Keratinocyte (primary cell): ENCODE results near the gene POR. TPM values are rescaled to one million over a fixed set of nuclear protein-coding genes. Genes with fewer than 3 reads are reported as not detected.

ENCODE experiments used
- DNase-seq: peaks from one replicate; pipeline ENCODE4 v3.0.0-alpha.2; 2011; ENCODE audit warnings: low read depth, missing footprints, low spot score
- FAIRE-seq: peaks from 2 replicates; lab custom pipeline; 2011; peaks lifted over from hg19 to GRCh38; lab: Jason Lieb, UNC
- H2AFZ ChIP-seq: 2 replicates; pipeline ENCODE4 v1.6.0; 2012; ENCODE audit warnings: low read length, control low read depth, inconsistent platforms; ENCODE audit not compliant: control insufficient read depth
- H3K27ac ChIP-seq: 2 replicates; pipeline ENCODE4 v1.5.1; 2011; ENCODE audit warnings: low read length; ENCODE audit not compliant: control insufficient read depth, insufficient read depth
- H3K27me3 ChIP-seq: 3 replicates; pipeline ENCODE4 v1.6.0; 2011; ENCODE audit warnings: low read length; ENCODE audit not compliant: control insufficient read depth, insufficient read depth; ENCODE audit errors: extremely low read depth
- H3K36me3 ChIP-seq, 2 experiments: 2 replicates in 1 of 2; 3 replicates in 1 of 2; pipeline ENCODE4 v1.5.1; 2011; ENCODE audit warnings: low read length in 2 of 2, mild to moderate bottlenecking in 1 of 2; ENCODE audit not compliant: control insufficient read depth in 2 of 2, insufficient read depth in 2 of 2; ENCODE audit errors: extremely low read depth in 1 of 2
- H3K4me1 ChIP-seq: 3 replicates; pipeline ENCODE4 v1.5.1; 2011; ENCODE audit warnings: low read length; ENCODE audit not compliant: control insufficient read depth, insufficient read depth; ENCODE audit errors: extremely low read depth
- H3K4me2 ChIP-seq: 3 replicates; pipeline ENCODE4 v1.6.0; 2011; ENCODE audit warnings: low read depth, low read length; ENCODE audit not compliant: control insufficient read depth, insufficient read depth; ENCODE audit errors: extremely low read depth
- H3K4me3 ChIP-seq, 3 experiments: fragments of 200-600 bp in 1 of 3; sonication (generic) in 1 of 3; 2 replicates in 2 of 3; 3 replicates in 1 of 3; pipeline ENCODE4 v1.5.1; 2011 to 2016; ENCODE audit warnings: low read length in 3 of 3, mild to moderate bottlenecking in 3 of 3, control low read depth in 2 of 3, inconsistent platforms in 1 of 3, low read depth in 1 of 3, mixed read lengths in 1 of 3, mixed run types in 1 of 3, moderate library complexity in 1 of 3; ENCODE audit not compliant: control insufficient read depth in 2 of 3, insufficient read depth in 2 of 3; ENCODE audit errors: extremely low read depth in 1 of 3
- H3K79me2 ChIP-seq: 2 replicates; pipeline ENCODE4 v1.6.0; 2012; ENCODE audit warnings: low read length; ENCODE audit not compliant: control insufficient read depth, insufficient read depth
- H3K9ac ChIP-seq: 3 replicates; pipeline ENCODE4 v1.6.0; 2011; ENCODE audit warnings: low read length; ENCODE audit not compliant: control insufficient read depth, insufficient read depth; ENCODE audit errors: extremely low read depth
- H3K9me1 ChIP-seq: 3 replicates; pipeline ENCODE4 v1.6.0; 2011; ENCODE audit warnings: low read length; ENCODE audit not compliant: control insufficient read depth, insufficient read depth; ENCODE audit errors: extremely low read depth
- H3K9me3 ChIP-seq: 2 replicates; pipeline ENCODE4 v1.5.1; 2012; ENCODE audit warnings: low read depth, low read length; ENCODE audit not compliant: control insufficient read depth
- H4K20me1 ChIP-seq: 3 replicates; pipeline ENCODE4 v1.6.0; 2011; ENCODE audit warnings: low read length; ENCODE audit not compliant: control insufficient read depth, insufficient read depth; ENCODE audit errors: extremely low read depth
- EZH2 ChIP-seq: IDR thresholded peaks from one replicate; pipeline ENCODE4 v1.6.1; 2012; ENCODE audit warnings: inconsistent platforms, mild to moderate bottlenecking, low read length, moderate library complexity
- dilution Hi-C: fragments of 300-500 bp; cut with MboI; formaldehyde crosslinking; loops from one replicate; pipeline ENCODE4 v1.7.0; 2020; ENCODE audit warnings: low sequenced_read_pairs; ENCODE audit not compliant: extremely low pct_ligation_motif_present
- polyA plus RNA-seq, 5 experiments: library from polyadenylated mRNA; depleted of rRNA in 3 of 5; stranded (reverse) in 3 of 5; stranded (forward) in 1 of 5; unstranded in 1 of 5; fragments of >200 nt; gene quantifications; 1 replicate in 1 of 5; 2 replicates in 3 of 5; 3 replicates in 1 of 5; pipeline versions ENCODE4 v1.2.1 to v1.2.3, GENCODE V29; 2011 to 2012; ENCODE audit warnings: missing spikeins in 2 of 5, low read depth in 1 of 5, low replicate concordance in 1 of 5
- TF ChIP-seq, protein P1 (sequence below), 3 experiments: IDR thresholded peaks in 1 of 3; conservative IDR thresholded peaks in 1 of 3; optimal IDR thresholded peaks in 1 of 3; 2 replicates in 2 of 3; 3 replicates in 1 of 3; pipeline versions ENCODE3 to v1.5.1; 2011; ENCODE audit warnings: low read length in 3 of 3, mild to moderate bottlenecking in 3 of 3, moderate library complexity in 2 of 3, control low read depth in 1 of 3, inconsistent platforms in 1 of 3; ENCODE audit not compliant: insufficient read depth in 2 of 3; ENCODE audit errors: extremely low read depth in 1 of 3

The POR gene
- polyA plus RNA-seq, 1 donor (not counting 4 experiments of a cell fraction or from before 2014, with no cell fraction given): 28.6 TPM

DNA sequence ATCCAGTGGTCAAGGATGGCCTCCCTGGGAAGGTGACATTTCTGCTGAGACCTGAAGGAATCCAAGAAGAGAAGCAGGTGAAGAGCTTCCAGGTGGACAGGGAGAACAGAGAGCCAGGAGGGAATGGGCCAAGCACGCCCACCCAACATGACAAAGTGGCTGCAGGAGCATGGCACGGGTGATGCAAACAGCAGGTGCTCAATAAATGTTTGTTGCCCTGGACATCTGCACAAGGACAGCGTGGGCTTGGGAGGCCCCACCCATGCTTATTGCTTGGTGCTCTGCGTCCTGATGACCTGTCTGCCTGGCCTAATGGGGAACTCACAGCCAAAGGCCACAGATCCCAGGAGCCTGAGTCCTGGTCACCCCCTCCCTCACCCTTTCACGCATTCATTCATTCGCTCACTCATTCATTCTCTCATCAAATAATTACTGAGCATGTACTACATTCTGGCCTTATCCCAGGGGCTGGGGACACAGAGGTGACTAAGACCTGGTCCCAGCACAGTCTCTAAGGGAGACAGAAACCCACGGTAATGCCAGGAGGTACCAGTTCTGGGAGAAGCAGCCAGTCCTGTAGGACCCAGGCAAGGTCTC lies 23.0 kb upstream of the POR start:
- Histone ChIP-seq H3K9me1 (no peaks in the 10 kb centered on the region), H3K9ac (no peak overlapping the region), H3K79me2 (no peaks in the 10 kb centered on the region), H3K27me3 (no peaks in the 10 kb centered on the region), H3K4me3 (no peak overlapping the region), H2AFZ (no peak overlapping the region), H3K27ac (no peak overlapping the region), H3K9me3 (no peaks in the 10 kb centered on the region), H3K4me2 (no peak overlapping the region), H3K4me1 (peaks cover 17% of the 10 kb centered on the region), H4K20me1 (no peaks in the 10 kb centered on the region), H3K36me3 (peaks cover 7 to 8% of the 10 kb centered on the region in 2 experiments)
- DNase-seq: no peak
- FAIRE-seq: no peak
- TF ChIP-seq EZH2: no peak
- TF ChIP-seq, protein P1, sequence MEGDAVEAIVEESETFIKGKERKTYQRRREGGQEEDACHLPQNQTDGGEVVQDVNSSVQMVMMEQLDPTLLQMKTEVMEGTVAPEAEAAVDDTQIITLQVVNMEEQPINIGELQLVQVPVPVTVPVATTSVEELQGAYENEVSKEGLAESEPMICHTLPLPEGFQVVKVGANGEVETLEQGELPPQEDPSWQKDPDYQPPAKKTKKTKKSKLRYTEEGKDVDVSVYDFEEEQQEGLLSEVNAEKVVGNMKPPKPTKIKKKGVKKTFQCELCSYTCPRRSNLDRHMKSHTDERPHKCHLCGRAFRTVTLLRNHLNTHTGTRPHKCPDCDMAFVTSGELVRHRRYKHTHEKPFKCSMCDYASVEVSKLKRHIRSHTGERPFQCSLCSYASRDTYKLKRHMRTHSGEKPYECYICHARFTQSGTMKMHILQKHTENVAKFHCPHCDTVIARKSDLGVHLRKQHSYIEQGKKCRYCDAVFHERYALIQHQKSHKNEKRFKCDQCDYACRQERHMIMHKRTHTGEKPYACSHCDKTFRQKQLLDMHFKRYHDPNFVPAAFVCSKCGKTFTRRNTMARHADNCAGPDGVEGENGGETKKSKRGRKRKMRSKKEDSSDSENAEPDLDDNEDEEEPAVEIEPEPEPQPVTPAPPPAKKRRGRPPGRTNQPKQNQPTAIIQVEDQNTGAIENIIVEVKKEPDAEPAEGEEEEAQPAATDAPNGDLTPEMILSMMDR (optimal IDR thresholded peaks at IDR 0.05 in 1 of 3, IDR thresholded peaks at IDR 0.05 in 1 of 3, conservative IDR thresholded peaks at IDR 0.05 in 1 of 3; ENCODE audit: extremely low read depth in 1 of 3, insufficient read depth in 2 of 3, low read length in 3 of 3): no peak
- dilution Hi-C loops: no loop called here

DNA sequence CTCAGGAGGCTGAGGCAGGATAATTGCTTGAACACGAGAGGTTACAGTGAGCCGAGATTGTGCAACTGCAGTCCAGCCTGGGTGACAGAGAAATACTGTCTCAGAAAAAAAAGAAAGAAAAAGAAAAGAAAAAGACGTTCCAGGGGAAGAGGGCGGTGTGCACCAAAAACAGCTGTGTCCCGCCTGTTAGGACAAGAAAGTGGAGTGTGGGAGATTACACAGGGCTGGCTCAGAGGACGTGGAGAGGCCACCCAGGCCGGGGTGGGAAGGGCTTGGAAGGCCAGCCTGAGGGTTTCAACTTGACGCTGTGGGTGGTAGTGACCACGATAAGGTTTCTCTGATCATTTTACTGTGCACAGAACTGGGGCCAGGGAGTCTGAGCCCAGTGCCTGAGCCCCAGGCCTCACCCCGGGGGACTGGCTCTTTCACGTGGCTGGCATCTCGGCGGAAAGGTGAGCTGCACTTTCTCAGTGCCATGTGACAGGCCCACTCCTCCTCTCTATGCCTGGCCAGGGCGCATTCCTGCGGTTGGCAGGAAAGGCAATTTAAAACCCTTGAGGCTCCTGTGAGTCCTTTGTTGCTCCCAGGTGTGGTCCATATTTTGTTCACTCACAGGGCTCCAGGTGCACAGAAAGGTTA lies 22.2 kb upstream of the POR start:
- H3K9ac ChIP-seq: peak overlapping the region; percentile 61
- H3K79me2 ChIP-seq: no peaks in the 10 kb centered on the region
- H3K4me2 ChIP-seq: peak overlapping the region; percentile 77
- H3K4me1 ChIP-seq: peaks cover 17% of the 10 kb centered on the region
- H2AFZ ChIP-seq: peak overlapping the region; percentile 79
- H3K27ac ChIP-seq: peak overlapping the region; percentile 46
- no peaks in the 10 kb centered on the region for H3K9me1 ChIP-seq
- dilution Hi-C loops: no loop called here
- H4K20me1 ChIP-seq: no peaks in the 10 kb centered on the region
- FAIRE-seq (peak; percentile 62), DNase-seq (no peak)
- no peaks in the 10 kb centered on the region for H3K27me3 ChIP-seq
- H3K36me3 ChIP-seq: peaks cover 4 to 6% of the 10 kb centered on the region in 2 experiments
- H3K4me3 ChIP-seq: peak overlapping the region in 1 of 3 experiments; percentile 12
- no peak for TF ChIP-seq EZH2
- TF ChIP-seq, protein P1 (optimal IDR thresholded peaks at IDR 0.05 in 1 of 3, IDR thresholded peaks at IDR 0.05 in 1 of 3, conservative IDR thresholded peaks at IDR 0.05 in 1 of 3; ENCODE audit: extremely low read depth in 1 of 3, insufficient read depth in 2 of 3, low read length in 3 of 3): no peak
- H3K9me3 ChIP-seq: no peaks in the 10 kb centered on the region
